Activated CD8-positive, alpha-beta T cell treated with anti-CD3 and anti-CD28 coated beads, Interleukin-2, amount 10 ng/mL, durations not matched to agents 7 days and 5 days (primary cell): Measurements from ENCODE around the gene FMN1. TPM values are rescaled to one million over a fixed set of nuclear protein-coding genes. Genes with fewer than 3 reads are reported as not detected.

Source experiments
- ATAC-seq: fragments of 150-1000 bp; cut with Tn5 transposase; one replicate; pipeline ENCODE4 v1.10.0; 2021; ENCODE audit warnings: moderate library complexity
- CTCF ChIA-PET: fragments of 350-600 bp; sonication (Branson Sonifier 250); formaldehyde crosslinking; loops from one replicate; lab custom pipeline; 2021; ENCODE audit warnings: antibody characterized with exemption; lab: Charles Lee
- POLR2A ChIA-PET: fragments of 350-600 bp; sonication (Branson Sonifier 250); formaldehyde crosslinking; loops from one replicate; lab custom pipeline; 2021; ENCODE audit warnings: antibody characterized with exemption; lab: Charles Lee
- DNase-seq: peaks from one replicate; pipeline ENCODE4 v3.0.0-alpha.2; 2020
- H3K27ac Mint-ChIP-seq: one replicate; pipeline ENCODE4 v1.8.0; 2021; ENCODE audit warnings: mild to moderate bottlenecking, mixed read lengths
- H3K27me3 Mint-ChIP-seq: one replicate; pipeline ENCODE4 v1.8.0; 2021; ENCODE audit warnings: low read depth, mixed read lengths
- H3K36me3 Mint-ChIP-seq: one replicate; pipeline ENCODE4 v1.8.0; 2021; ENCODE audit warnings: low read depth, mixed read lengths
- H3K4me1 Mint-ChIP-seq: one replicate; pipeline ENCODE4 v1.8.0; 2021; ENCODE audit warnings: low read depth, mixed read lengths
- H3K4me3 Mint-ChIP-seq: one replicate; pipeline ENCODE4 v1.8.0; 2021; ENCODE audit warnings: mild to moderate bottlenecking, mixed read lengths
- H3K9me3 Mint-ChIP-seq: one replicate; pipeline ENCODE4 v1.8.0; 2022; ENCODE audit warnings: mixed read lengths; ENCODE audit not compliant: insufficient read depth
- total RNA-seq, 2 experiments: library from RNA; stranded (reverse); gene quantifications; one replicate each; pipeline ENCODE4 v1.2.3, GENCODE V29; 2021

FMN1 gene
- total RNA-seq, 2 experiments from 2014 or later = 0.05 TPM; not detected in 1

- ATAC-seq (no peak), DNase-seq (no peak)
- H3K4me1 Mint-ChIP-seq = no peaks in the 10 kb centered on the region
- peaks cover 3% of the 10 kb centered on the region for H3K27me3 Mint-ChIP-seq
- H3K4me3 Mint-ChIP-seq = no peak overlapping the region
- POLR2A ChIA-PET = no interaction called here
- H3K36me3 Mint-ChIP-seq = no peaks in the 10 kb centered on the region
- no peak overlapping the region for H3K27ac Mint-ChIP-seq
- H3K9me3 Mint-ChIP-seq = no peaks in the 10 kb centered on the region
- CTCF ChIA-PET = interaction anchor here (1.2 kb wide), 1 partner anchor 12 kb away, joined by 3 read pairs; no protein-coding TSS in a partner anchor
These were observed 96.1 kb downstream of the FMN1 start for GRCh38 chr15:33098094-33099058.

GRCh38 chr15:33096134-33096533, 98.4 kb downstream of the FMN1 start:
- Mint-ChIP-seq H3K9me3 (no peaks in the 10 kb centered on the region), H3K27me3 (peaks cover 1% of the 10 kb centered on the region), H3K4me1 (no peaks in the 10 kb centered on the region), H3K4me3 (no peak overlapping the region), H3K27ac (no peak overlapping the region), H3K36me3 (no peaks in the 10 kb centered on the region)
- CTCF ChIA-PET = interaction anchor here (1.6 kb wide), 1 partner anchor 10 kb away, joined by 5 read pairs; no protein-coding TSS in a partner anchor
- ATAC-seq = no peak
- no peak for DNase-seq
- POLR2A ChIA-PET = no interaction called here

GRCh38 chr15:33095641-33096040, 98.9 kb downstream of the FMN1 start:
- Mint-ChIP-seq H3K27me3 (no peaks in the 10 kb centered on the region), H3K9me3 (no peaks in the 10 kb centered on the region), H3K4me3 (no peak overlapping the region), H3K36me3 (no peaks in the 10 kb centered on the region), H3K4me1 (no peaks in the 10 kb centered on the region), H3K27ac (no peak overlapping the region)
- ChIA-PET CTCF (no interaction called here), POLR2A (no interaction called here)
- DNase-seq (no peak), ATAC-seq (no peak)

- CTCF ChIA-PET = no interaction called here
- Mint-ChIP-seq H3K4me3 (no peak overlapping the region), H3K9me3 (no peaks in the 10 kb centered on the region), H3K27me3 (no peaks in the 10 kb centered on the region), H3K4me1 (no peaks in the 10 kb centered on the region), H3K27ac (no peak overlapping the region), H3K36me3 (no peaks in the 10 kb centered on the region)
- POLR2A ChIA-PET = interaction anchor here (0.7 kb wide), 1 partner anchor 474 kb away, joined by 3 read pairs; no protein-coding TSS in a partner anchor
- DNase-seq (no peak), ATAC-seq (no peak)
These were observed 100.2 kb downstream of the FMN1 start for GRCh38 chr15:33094336-33094735.

GRCh38 chr15:33093222-33093621, 101.3 kb downstream of the FMN1 start:
- no peak for DNase-seq
- CTCF ChIA-PET = interaction anchor here (0.6 kb wide), 1 partner anchor 72 kb away, joined by 3 read pairs; no protein-coding TSS in a partner anchor
- no peak overlapping the region for H3K27ac Mint-ChIP-seq

GRCh38 chr15:33091983-33092693, 102.4 kb downstream of the FMN1 start:
- Mint-ChIP-seq H3K27ac (no peak overlapping the region), H3K4me3 (no peak overlapping the region), H3K9me3 (no peaks in the 10 kb centered on the region), H3K36me3 (no peaks in the 10 kb centered on the region), H3K4me1 (no peaks in the 10 kb centered on the region), H3K27me3 (no peaks in the 10 kb centered on the region)
- ATAC-seq (no peak), DNase-seq (no peak)
- POLR2A ChIA-PET = no interaction called here
- CTCF ChIA-PET = interaction anchor here (0.6 to 1.5 kb wide), 3 partner anchors 40 to 608 kb away, joined by 3 read pairs; no protein-coding TSS in a partner anchor

More at GRCh38 chr15:33093222-33093621, 101.3 kb downstream of the FMN1 start:
- H3K36me3 Mint-ChIP-seq = no peaks in the 10 kb centered on the region
- no peaks in the 10 kb centered on the region for H3K27me3 Mint-ChIP-seq
- no peaks in the 10 kb centered on the region for H3K9me3 Mint-ChIP-seq
- POLR2A ChIA-PET = interaction anchor here (0.5 kb wide), 1 partner anchor 226 kb away, joined by 4 read pairs; no protein-coding TSS in a partner anchor
- H3K4me3 Mint-ChIP-seq = no peak overlapping the region
- H3K4me1 Mint-ChIP-seq = no peaks in the 10 kb centered on the region
- no peak for ATAC-seq

- H3K27me3 Mint-ChIP-seq = no peaks in the 10 kb centered on the region
- H3K9me3 Mint-ChIP-seq = no peaks in the 10 kb centered on the region
- no peaks in the 10 kb centered on the region for H3K4me1 Mint-ChIP-seq
- ATAC-seq (no peak), DNase-seq (no peak)
- ChIA-PET CTCF (interaction anchor here (2.9 kb wide), 1 partner anchor 42 kb away, joined by 7 read pairs; no protein-coding TSS in a partner anchor), POLR2A (interaction anchor here (0.7 kb wide), 1 partner anchor 15 kb away, joined by 3 read pairs; no protein-coding TSS in a partner anchor)
- H3K4me3 Mint-ChIP-seq = no peak overlapping the region
- no peaks in the 10 kb centered on the region for H3K36me3 Mint-ChIP-seq
- H3K27ac Mint-ChIP-seq = no peak overlapping the region
These were observed 104.4 kb downstream of the FMN1 start for GRCh38 chr15:33089878-33090757.

- Mint-ChIP-seq H3K36me3 (no peaks in the 10 kb centered on the region), H3K9me3 (no peaks in the 10 kb centered on the region), H3K4me1 (no peaks in the 10 kb centered on the region), H3K27me3 (no peaks in the 10 kb centered on the region), H3K4me3 (no peak overlapping the region), H3K27ac (no peak overlapping the region)
- CTCF ChIA-PET = interaction anchor here (1.4 to 2.9 kb wide), 3 partner anchors 10 to 611 kb away, joined by 4 to 7 read pairs (median 6); no protein-coding TSS in a partner anchor
- POLR2A ChIA-PET = no interaction called here
- ATAC-seq = no peak
- no peak for DNase-seq
These were observed 105.2 kb downstream of the FMN1 start for GRCh38 chr15:33089165-33089877.

GRCh38 chr15:33086500-33087121, 107.9 kb downstream of the FMN1 start:
- H3K36me3 Mint-ChIP-seq = no peaks in the 10 kb centered on the region
- CTCF ChIA-PET = interaction anchor here (0.5 to 1.7 kb wide), 25 partner anchors 8 to 634 kb away, joined by 3 to 16 read pairs (median 4); no protein-coding TSS in a partner anchor
- no peak overlapping the region for H3K4me3 Mint-ChIP-seq
- ATAC-seq = no peak
- DNase-seq = no peak
- no peak overlapping the region for H3K27ac Mint-ChIP-seq
- POLR2A ChIA-PET = no interaction called here
- no peaks in the 10 kb centered on the region for H3K9me3 Mint-ChIP-seq
- no peaks in the 10 kb centered on the region for H3K4me1 Mint-ChIP-seq
- no peaks in the 10 kb centered on the region for H3K27me3 Mint-ChIP-seq

- H3K27ac Mint-ChIP-seq = no peak overlapping the region
- H3K4me1 Mint-ChIP-seq = no peaks in the 10 kb centered on the region
- no peaks in the 10 kb centered on the region for H3K9me3 Mint-ChIP-seq
- no peaks in the 10 kb centered on the region for H3K36me3 Mint-ChIP-seq
- DNase-seq (no peak), ATAC-seq (no peak)
- ChIA-PET CTCF (interaction anchor here (1.4 kb wide), 1 partner anchor 616 kb away, joined by 3 read pairs; no protein-coding TSS in a partner anchor), POLR2A (no interaction called here)
- H3K27me3 Mint-ChIP-seq = no peaks in the 10 kb centered on the region
- H3K4me3 Mint-ChIP-seq = no peak overlapping the region
These were observed 109.9 kb downstream of the FMN1 start for GRCh38 chr15:33084661-33085060.
